COLO829 (cell line): ENCODE results near the gene GRAMD1C.

Experiments
- DNase-seq: peaks from one replicate; pipeline ENCODE4 v3.0.0; 2012; ENCODE audit warnings: low spot score

GRAMD1C gene

DNA sequence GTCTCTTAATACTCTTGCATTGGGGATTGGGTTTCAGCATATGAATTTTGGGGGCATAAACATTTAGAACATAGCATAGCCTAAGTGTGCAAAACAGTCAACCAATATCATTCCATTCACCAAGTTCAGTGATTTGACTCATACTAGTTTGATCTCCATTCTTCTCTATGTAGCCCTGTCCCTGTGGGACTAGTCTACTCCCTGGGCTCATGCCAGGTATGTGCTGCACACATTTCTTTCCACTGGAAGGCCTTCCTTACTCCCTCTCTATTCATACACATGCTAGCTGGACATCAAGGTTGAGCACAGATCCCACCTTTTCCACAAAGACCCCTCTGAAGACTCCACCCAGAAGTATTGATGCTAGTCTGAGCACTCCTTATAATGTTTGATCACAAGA is 114.3 kb downstream of the GRAMD1C start:
- no peak for DNase-seq

DNA sequence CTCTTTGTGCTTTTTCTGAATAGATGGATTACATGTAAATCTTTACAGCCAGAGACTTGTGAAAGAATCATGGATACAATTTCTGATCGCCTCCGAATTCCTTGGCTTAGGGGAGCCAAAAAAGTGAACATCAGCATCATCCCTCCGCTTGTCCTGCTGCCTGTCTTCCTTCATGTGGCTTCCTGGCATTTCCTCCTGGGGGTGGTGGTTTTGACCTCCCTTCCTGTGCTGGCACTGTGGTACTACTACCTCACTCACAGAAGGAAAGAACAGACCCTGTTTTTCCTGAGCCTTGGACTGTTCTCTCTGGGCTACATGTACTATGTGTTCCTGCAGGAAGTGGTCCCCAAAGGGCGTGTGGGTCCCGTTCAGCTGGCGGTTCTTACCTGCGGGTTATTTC is 115.1 kb downstream of the GRAMD1C start:
- DNase-seq: no peak

DNA sequence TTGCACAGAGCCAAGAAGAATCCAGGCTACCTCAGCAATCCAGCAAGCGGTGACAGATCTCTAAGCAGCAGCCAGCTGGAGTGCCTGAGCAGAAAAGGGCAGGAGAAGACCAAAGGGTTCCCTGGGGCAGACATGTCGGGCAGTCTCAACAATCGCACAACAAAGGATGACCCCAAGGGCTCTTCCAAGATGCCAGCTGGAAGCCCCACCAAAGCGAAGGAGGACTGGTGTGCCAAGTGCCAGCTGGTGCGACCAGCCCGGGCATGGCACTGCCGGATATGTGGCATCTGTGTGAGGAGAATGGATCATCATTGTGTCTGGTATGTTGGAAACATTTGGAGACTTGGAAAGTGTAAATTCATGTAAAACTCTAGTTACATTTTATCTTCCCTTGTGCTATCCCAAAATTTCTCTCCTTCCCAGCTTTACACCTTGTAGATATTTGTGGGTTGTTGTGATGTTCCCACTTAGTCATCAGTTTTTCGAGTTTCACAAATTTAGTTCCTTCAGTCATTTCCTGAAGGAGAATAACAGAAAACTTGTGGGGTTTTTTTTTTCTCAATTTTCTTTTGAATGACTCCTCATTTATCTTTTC is 115.6 kb downstream of the GRAMD1C start:
- no peak for DNase-seq

DNA sequence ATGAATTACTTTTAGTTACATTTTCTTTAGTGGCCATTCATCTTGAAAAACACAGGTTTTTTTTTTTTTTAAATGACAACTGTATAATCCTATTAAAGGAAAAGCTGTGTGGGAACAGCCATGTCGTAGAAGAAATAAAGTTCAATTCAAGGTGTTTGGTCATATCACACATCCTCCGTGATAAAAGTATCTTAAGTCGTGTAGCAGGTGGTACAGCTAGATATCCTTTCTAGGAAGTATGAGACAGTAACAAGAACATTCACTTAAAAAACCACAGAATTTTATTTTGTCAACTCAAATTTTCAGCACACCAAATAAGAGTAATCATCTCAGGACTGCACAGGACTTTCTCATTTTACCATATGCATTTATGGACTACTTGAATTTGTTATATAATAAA is 125.3 kb downstream of the GRAMD1C start:
- DNase-seq: no peak

DNA sequence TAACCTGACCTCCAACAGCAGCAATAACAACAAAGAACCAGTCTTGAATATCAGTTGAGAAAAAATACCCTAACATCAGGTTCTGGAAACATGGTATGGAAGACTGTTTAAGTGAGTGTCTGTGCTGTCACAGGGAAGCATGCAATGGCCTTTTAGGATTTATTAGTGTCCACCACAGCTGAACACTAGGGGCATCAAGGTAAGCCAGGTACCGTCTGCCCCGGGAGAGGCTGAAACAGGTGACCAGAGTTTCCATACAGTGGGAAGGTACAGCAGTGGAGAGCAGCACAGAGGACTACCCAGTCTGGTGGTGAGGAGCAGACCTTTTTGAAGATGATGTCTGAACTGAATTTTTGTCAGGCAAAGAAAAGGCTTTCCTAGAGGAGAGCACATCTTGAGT is 127.6 kb downstream of the GRAMD1C start:
- no peak for DNase-seq

DNA sequence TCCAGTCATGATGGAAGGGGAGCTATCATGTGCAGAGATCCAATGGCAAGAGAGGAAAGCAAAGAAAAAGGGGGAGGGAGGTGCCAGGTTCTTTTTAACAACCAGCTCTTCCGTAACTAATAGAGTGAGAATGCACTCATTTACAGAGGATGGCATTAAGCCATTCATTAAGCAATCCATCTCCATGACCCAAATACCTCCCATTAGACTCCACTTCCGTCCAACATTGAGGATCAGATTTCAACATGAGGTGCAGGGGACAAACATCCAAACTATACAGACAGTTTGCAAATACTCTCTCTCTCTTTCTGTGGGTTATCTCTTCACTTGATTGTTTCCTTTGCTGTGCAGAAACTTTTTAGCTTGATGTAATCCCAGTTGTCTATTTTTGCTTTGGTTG is 130.4 kb downstream of the GRAMD1C start:
- DNase-seq: no peak

DNA sequence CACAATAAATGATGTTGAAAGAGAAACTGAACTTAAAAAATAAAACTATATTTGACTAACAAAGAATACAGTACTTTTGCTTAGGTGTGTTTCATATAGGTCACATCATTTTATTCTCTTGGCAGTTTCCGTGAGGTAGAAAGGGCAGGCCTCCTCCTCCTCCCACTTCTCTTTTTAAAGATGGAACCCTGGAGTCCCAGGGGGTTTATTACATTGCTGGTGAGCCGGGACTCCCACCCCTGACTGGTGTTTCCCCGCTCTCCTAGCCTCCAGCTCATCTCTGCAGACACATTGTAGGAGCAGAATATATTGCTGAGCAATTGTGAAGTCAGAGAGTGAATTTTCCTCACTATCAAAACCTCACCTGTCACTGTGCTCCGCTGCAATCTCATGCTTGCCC is 139.2 kb downstream of the GRAMD1C start:
- DNase-seq: no peak

DNA sequence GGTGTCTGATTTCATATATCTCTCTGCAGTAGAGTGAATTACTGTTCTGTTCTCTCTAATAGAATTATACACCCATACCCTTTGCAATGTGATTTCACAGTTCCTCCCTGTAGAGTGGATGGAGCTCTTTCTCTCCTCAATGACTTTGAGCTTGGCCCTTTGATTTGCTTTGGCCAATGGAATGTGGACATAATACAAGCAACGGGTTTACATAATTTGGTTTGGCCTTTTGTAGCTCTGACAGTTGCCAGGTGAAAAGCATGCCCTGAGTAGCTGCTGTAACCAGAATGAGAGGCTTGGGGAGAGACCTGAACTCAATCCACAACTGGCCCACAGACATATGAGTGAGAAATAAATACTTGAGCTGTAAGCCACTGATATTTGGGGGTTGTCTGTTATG is 141.3 kb downstream of the GRAMD1C start:
- DNase-seq: no peak

DNA sequence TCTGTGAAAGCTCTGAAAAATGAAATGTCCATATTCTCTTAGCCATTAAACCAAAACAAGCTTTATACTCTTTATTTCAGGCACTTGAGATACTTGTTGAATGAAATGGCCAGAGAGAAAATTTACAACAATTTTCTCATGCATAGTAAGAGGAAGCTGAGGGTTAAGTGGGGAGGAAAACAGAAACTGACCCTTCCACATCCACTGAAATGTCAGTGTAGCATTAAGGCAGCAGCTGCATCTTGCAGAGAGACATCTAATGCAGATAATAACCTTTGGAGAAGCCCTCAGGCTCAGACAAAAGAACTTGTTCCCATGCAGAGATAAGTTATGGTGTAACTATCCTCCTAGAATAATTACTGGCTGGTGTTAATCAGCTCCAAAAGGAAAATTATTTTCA is 143.2 kb downstream of the GRAMD1C start:
- DNase-seq: no peak

DNA sequence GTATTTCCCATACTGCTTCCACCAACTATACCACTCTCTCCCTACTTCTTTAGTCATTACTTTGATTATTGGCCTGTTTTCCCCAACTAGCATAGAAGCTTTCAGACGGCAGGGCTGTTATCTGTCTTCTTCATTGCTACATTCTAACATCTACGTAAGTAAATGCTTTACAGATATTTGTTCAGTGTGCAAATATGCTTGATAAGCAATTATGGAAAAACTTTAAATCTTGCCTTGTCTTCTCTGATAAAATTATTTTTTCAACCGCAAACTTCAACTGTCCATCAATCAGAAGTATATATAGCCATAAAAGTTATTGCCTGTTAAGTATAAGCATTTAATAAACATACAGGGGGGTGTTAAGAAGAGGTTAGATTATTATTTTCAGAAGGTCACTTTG is 145.0 kb downstream of the GRAMD1C start:
- no peak for DNase-seq

DNA sequence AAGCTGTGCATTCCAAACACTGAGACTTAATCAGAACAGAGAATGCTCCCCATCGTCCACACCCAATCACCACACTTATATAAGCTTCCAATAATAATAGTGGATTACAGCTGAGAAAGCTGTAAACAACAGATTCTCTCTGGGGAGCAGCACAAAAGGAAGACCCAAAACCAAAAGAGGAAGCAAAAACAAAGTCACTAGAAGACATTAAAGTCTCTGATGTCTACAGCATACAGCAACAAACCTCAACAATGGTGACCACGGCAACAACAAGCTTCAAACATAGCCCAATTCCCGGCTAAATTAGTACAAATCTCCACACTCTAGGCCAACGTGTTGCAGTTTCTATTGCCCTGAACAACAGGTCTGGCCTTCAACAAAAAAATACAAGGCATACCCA is 147.0 kb downstream of the GRAMD1C start:
- DNase-seq: no peak
